Stomach (tissue), 9 donors: ENCODE data around the gene MCTP1. TPM values are rescaled to one million over a fixed set of nuclear protein-coding genes. Genes with fewer than 3 reads are reported as not detected.

Source experiments
- DNase-seq, 2 donors: peaks; one replicate each; pipeline versions ENCODE4 v3.0.0 to v3.0.0-alpha.2; 2013 to 2019
- H3K27ac ChIP-seq, 5 donors: fragments of 200-600 bp in 4 of 5; sonication (generic) in 4 of 5; one replicate each; pipeline ENCODE4 v1.5.1; 2013 to 2019; ENCODE audit warnings: mild to moderate bottlenecking in 1 of 5, moderate library complexity in 1 of 5
- H3K27me3 ChIP-seq, 3 donors: fragments of 200-600 bp; sonication (generic); one replicate each; pipeline ENCODE4 v1.5.1; 2017 to 2019; ENCODE audit warnings: mixed run types in 1 of 3
- H3K36me3 ChIP-seq, 4 donors: fragments of 200-600 bp; sonication (generic); 1 replicate in 3 of 4; 2 replicates in 1 of 4; pipeline ENCODE4 v1.5.1; 2016 to 2019
- H3K4me1 ChIP-seq, 4 donors: fragments of 200-600 bp; sonication (generic); one replicate each; pipeline ENCODE4 v1.5.1; 2016 to 2019
- H3K4me3 ChIP-seq, 4 donors: fragments of 200-600 bp; sonication (generic) in 3 of 4; one replicate each; pipeline ENCODE4 v1.5.1; 2016 to 2019; ENCODE audit warnings: mild to moderate bottlenecking in 1 of 4
- H3K9me3 ChIP-seq, 4 donors: fragments of 200-600 bp; sonication (generic); one replicate each; pipeline ENCODE4 v1.5.1; 2016 to 2019
- CTCF ChIP-seq, 7 experiments: fragments of 450-650 bp in 4 of 7; fragments of 200-600 bp in 3 of 7; sonication (generic) in 3 of 7; IDR thresholded peaks; one replicate each; pipeline ENCODE4 v1.5.1; 2016 to 2019; ENCODE audit warnings: antibody characterized with exemption in 7 of 7, control low read depth in 2 of 7, mild to moderate bottlenecking in 1 of 7
- EP300 ChIP-seq: sonication (generic); formaldehyde crosslinking; IDR thresholded peaks from one replicate; pipeline ENCODE4 v1.6.1; 2017; ENCODE audit warnings: antibody characterized with exemption
- POLR2A ChIP-seq, 4 donors: fragments of 450-650 bp; IDR thresholded peaks; one replicate each; pipeline ENCODE4 v1.6.1; 2016; ENCODE audit warnings: antibody characterized with exemption in 4 of 4, control low read depth in 2 of 4, mild to moderate bottlenecking in 1 of 4, moderate library complexity in 1 of 4
- POLR2AphosphoS5 ChIP-seq, 3 donors: sonication (generic); formaldehyde crosslinking; IDR thresholded peaks; one replicate each; pipeline ENCODE4 v1.6.1; 2016; ENCODE audit warnings: antibody characterized with exemption in 3 of 3
- WGBS, 5 donors: extraction: QIAGEN DNeasy Blood & Tissue Kit in 3 of 5; methylation state at CpG; one replicate each; pipeline versions ENCODE4 v1.1.5 to v1.1.7; 2013 to 2018; 5-methylcytosine and 5-hydroxymethylcytosine counted together
- intact Hi-C: fragments of 100-400 bp; cut with DNase I; formaldehyde crosslinking; loops from one replicate; pipeline ENCODE4 v1.15.1; 2023; ENCODE audit warnings: low total_unique reads
- polyA plus RNA-seq, 3 donors: library from polyadenylated mRNA; stranded (reverse); fragments of 200-250 nt; gene quantifications; one replicate each; pipeline ENCODE4 v1.2.3, GENCODE V29; 2013
- total RNA-seq, 5 donors: library from RNA; depleted of rRNA; stranded (reverse); fragments of >200 nt; gene quantifications; one replicate each; pipeline versions ENCODE4 v1.1.0 to v1.2.3, GENCODE V29; 2014 to 2016
- donor health status: healthy with polysubstance abuse.
- donor health status: Bipolar disorder and iron deficiency.
- donor health status: healthy.

Gene MCTP1
- total and polyA plus RNA-seq, 8 donors = 1.4 to 47.9 (median 11.3) TPM

DNA sequence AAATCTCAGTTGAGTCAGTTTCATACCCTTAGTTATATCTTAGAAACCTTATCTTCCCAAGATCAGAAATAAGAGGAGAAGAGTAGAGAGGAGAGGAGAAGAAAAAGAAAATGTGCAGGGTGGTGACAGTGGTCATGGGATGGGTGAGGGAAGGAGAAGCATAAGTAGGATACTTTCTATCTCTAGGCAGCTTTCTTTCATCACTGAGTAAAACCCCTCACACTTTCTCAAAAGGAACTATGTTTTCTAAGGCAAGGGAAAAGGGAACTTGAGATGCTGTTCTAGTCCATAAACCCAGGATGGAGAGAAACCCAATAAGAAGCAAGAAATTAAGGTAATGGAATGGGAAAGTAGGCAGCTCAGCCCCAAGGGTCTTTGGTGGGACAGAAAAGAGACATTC lies 225.3 kb downstream of the MCTP1 start:
- H3K4me3 ChIP-seq = no peak overlapping the region
- DNase-seq = no peak
- H3K9me3 ChIP-seq = no peaks in the 10 kb centered on the region
- H3K4me1 ChIP-seq = peaks cover 0 to 10% (median 0%) of the 10 kb centered on the region in 4 donors
- intact Hi-C loops = no loop called here
- TF ChIP-seq EP300 = no peak
- TF ChIP-seq POLR2A (IDR thresholded peaks at IDR 0.05) = no peak
- TF ChIP-seq CTCF (IDR thresholded peaks at IDR 0.05) = no peak
- TF ChIP-seq POLR2AphosphoS5 (IDR thresholded peaks at IDR 0.05) = no peak
- H3K27me3 ChIP-seq = no peaks in the 10 kb centered on the region
- H3K27ac ChIP-seq = no peak overlapping the region
- H3K36me3 ChIP-seq = no peaks in the 10 kb centered on the region

- H3K4me1 ChIP-seq = no peaks in the 10 kb centered on the region
- no peaks in the 10 kb centered on the region for H3K9me3 ChIP-seq
- DNase-seq = no peak
- intact Hi-C loops = no loop called here
- H3K27me3 ChIP-seq = no peaks in the 10 kb centered on the region
- no peak overlapping the region for H3K4me3 ChIP-seq
- no peak overlapping the region for H3K27ac ChIP-seq
- 81 to 91% (median 88%) methylated on average over 5 of the region's 5 CpGs for WGBS, 5 donors
- TF ChIP-seq POLR2A (IDR thresholded peaks at IDR 0.05) = no peak
- no peak for TF ChIP-seq POLR2AphosphoS5 (IDR thresholded peaks at IDR 0.05)
- no peak for TF ChIP-seq EP300
- no peak for TF ChIP-seq CTCF (IDR thresholded peaks at IDR 0.05)
- H3K36me3 ChIP-seq = no peaks in the 10 kb centered on the region
These were observed 227.3 kb downstream of the MCTP1 start for GRCh38 chr5:95057615-95058014.

- no peak for DNase-seq
- TF ChIP-seq POLR2A (IDR thresholded peaks at IDR 0.05) = no peak
- Histone ChIP-seq H3K4me1 (no peaks in the 10 kb centered on the region), H3K27me3 (no peaks in the 10 kb centered on the region), H3K36me3 (no peaks in the 10 kb centered on the region), H3K4me3 (no peak overlapping the region), H3K9me3 (no peaks in the 10 kb centered on the region), H3K27ac (no peak overlapping the region)
- intact Hi-C loops = no loop called here
- 86 to 91% (median 88%) methylated on average over 7 of the region's 7 CpGs for WGBS, 5 donors
These were observed 231.6 kb downstream of the MCTP1 start for GRCh38 chr5:95053253-95053652.

DNA sequence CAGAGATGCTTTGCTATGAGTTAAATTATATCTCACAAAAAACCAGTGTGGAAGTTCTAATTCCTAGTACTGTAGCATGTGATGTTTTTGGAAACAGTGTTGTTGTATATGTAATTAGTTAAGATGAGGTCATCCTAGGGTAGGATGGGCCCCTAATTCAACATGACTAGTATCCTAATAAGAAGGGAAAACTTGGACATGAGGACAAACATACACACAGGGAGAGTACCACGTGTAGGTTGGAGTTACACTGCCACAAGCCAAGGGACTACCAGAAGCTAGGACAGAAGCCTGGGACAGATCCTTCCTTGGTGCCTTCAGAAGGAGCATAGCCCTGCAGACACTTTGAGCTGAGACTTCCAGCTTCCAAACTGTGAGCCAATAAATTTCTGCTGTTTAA lies 234.2 kb downstream of the MCTP1 start:
- WGBS, 5 donors = 28 to 57% (median 50%) methylated on average over 1 of the region's 1 CpG
- H3K27ac ChIP-seq = no peak overlapping the region
- intact Hi-C loops = no loop called here

More for the DNA sequence above, 234.2 kb downstream of the MCTP1 start:
- Histone ChIP-seq H3K36me3 (no peaks in the 10 kb centered on the region), H3K27me3 (no peaks in the 10 kb centered on the region), H3K4me3 (no peak overlapping the region), H3K9me3 (no peaks in the 10 kb centered on the region), H3K4me1 (no peaks in the 10 kb centered on the region)
- TF ChIP-seq POLR2AphosphoS5 (IDR thresholded peaks at IDR 0.05) (no peak), POLR2A (IDR thresholded peaks at IDR 0.05) (no peak), EP300 (no peak), CTCF (IDR thresholded peaks at IDR 0.05) (no peak)
- DNase-seq = no peak
